HG02973 (cell line): ENCODE data around the gene ATP2C1.

Experiments
- ATAC-seq: cut with Tn5 transposase; IDR thresholded peaks from one replicate; pipeline ENCODE4 v1.9.1; 2021; ENCODE audit warnings: moderate library complexity; ENCODE audit not compliant: unreplicated experiment

Gene ATP2C1

DNA sequence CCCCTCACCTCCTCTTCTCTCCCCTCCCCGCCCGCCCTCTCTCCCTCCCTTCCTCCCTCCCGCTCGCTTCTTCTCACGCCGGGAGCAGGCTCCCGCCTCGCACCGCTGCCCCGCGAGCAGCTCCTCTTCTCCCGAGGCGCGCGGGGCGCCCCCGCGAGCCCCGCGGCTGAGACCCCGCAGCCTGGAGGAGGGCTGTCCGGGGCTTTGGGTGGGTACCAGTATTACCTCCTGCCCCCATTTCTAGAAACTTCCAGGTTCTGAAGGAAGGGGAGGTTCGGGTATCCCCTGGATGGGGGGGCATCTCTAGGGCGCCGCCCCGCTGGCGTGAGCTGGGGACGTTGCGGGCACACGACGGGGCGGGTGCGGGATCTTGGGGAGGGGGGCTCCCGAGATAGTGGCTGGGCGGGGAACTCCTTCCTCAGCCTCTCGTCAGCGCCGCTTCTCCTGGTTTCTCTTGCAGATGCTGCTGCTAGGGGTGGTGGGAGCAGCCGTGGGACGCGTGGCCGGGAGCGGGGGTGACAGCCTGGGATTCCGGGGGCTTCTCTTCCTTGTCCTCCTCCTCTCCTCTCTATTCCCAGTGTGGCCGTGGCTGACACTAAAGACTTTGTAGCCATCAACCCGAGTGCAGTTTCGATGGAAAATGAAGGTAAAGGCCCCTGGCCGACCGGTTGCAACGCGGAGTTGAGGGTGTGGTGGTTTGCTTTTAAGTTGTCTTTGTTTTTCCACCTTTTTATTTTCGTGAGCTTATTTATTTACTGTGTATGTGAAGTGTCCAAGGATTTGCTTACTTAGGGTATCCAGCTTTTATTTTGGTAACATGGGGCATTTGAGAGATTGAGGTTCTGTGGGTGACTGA is 474 bp downstream of the ATP2C1 start:
- peak; percentile 7 for ATAC-seq

DNA sequence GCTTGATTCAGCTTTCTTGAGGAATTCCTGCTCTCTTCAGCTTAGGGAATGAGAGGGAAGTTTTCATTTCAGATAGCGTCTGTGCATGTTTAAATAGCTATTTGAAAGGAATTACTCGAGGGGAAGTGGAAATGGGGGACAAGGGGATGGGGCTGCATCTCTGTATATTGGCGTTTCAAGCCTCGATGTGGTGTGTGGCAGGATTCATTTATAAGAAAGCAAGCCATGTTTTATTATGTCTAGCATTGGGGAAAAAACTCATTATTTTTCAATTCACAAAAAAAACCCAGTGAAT is 1.0 kb downstream of the ATP2C1 start:
- ATAC-seq: no peak

DNA sequence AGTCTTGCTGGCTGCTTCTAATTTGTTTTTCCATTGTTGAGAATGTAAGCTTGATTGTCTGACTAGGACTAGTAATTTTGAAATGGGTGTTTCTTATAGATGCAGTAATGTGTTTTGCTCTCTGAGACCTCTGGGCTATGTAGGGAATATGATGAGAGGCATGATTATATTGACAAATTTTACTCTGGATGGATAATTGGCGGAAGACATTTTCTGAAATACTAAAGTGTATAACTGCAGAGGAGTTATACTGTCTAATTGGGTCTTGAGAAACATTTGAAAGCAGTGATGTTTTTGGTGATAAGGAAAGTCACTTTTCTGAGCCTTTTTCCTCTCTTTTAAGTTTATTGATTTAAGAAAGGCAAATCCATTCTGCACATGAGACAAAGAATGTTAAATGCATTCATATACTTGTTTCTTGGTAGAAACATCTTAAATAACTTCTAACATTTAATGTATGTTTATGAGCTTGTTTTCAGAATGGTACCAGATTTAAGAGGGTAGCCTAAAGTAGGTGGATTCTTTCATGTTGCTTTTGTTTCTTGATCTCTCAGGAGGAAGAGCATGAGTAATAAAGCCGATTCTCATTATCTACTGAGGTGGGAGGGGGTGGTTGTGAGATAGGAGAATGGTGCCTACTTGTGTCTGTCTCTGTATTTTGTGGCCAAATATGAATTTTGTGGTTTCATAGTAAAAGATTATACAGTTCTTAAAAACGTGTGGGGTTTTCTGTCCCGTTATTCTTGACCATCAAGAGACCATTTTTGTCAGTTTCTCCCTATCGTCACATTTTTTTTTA is 2.0 kb downstream of the ATP2C1 start:
- ATAC-seq: no peak

DNA sequence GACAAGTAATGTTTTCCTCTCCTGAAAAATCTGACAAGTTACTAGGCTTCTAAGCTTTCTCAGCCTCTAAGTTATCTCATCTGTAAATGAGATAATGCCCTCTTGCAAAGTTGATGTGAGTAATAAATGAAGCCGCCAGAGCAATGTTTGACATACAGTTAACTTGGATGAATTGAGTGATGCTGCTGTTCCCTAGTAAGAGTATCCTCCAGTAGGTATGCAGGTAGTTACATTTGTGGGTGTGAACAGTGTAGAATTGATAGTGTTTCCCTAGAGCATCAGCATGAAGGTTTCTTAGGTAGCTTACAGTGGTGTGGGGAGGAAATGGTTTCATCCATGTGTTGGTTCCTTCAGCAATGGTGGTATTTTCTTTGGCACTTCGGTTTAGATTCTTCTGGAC is 3.4 kb downstream of the ATP2C1 start:
- no peak for ATAC-seq

DNA sequence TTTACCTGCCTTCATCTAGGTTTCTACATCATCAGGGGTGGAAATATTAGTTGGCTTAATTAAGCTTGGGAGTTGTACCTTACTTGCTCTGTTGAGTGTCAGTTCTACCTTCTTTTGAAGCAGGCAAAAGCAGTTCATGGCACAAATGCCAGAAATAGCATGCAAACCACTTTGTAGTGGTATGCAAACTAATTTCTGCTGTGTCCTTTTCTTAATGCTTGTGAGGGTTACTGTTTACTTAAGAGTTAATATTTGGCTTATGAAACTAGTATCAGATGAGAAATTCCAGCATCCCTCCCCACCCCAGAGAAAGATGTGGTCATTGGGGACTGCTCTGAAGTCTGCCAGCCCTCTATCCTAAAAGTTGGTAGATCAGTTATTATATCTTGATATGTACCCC is 7.1 kb downstream of the ATP2C1 start:
- peak; percentile 42 for ATAC-seq

DNA sequence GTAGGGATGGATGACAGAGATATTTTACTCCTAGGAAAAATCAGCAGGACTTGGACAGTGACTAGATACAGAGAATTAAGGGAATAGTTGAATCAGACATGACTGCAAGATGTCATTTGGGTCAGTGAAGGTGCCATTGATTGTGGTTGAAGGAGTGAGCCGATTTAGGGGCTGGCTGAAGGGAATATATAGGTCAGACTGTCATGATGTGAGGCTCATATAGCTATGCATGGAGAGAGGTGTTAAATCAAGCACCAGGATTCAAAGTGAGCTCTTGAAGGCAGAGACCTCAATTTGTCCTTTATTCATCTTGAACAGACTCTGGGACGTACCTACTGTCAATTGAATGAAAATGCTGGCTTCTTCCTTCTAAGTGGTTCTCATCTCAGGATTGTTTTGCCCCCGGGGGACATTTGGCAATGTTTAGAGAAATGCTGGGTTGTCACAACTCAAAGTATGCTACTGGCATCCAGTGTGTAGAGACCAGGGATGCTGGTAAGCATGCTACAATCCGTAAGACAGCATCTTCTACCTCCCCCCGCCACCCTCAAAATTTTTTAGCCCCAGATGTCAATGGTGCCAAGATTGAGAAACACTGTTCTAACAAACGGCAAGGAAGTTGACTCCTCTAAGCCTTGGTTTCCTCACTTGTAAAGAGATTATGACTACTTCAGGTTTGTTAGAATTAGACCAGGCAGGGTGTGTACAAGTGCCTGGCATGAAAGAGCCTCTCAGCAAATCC is 7.8 kb downstream of the ATP2C1 start:
- ATAC-seq: no peak

DNA sequence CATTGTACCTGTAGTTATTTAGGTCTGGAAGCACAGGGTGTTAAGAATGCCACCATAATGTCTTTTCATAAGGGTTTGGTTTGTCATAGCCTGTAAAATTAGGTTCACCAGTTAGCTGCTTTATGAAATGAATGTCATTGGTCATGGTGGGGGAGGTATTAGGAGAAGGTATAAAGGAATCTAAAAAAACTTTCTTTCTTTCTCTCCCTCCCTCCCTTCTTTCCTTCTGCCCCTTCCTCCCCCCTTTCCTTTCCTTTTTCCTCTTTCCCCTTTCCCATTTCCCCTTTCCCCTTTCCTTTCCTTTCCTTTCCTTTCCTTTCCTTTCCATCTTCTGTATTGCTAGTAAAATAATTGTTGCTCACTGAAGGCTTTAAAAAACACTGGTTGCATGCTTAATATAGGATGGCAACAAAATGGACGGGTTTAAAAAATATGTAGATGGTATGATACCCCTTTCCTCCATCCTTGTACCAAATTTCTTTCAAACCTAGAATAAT is 9.6 kb downstream of the ATP2C1 start:
- ATAC-seq: no peak

DNA sequence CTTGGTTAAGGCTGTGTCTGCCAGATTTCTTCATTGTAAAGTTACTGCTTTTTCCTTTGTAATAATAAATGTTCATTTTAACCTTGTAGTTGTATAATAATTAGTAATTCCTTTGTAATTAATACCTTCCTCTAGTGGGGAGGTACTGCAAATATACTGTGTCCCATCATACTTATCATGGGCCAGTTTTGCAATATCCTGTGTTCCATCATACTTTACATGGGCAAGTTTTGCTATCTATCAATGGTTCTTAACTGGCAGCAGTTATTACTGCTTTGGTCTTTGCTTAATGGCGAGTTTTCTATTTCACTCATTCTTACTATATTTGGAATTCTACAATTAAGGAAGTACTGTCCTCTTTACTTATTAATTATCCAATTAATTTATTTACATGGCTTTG is 10.6 kb downstream of the ATP2C1 start:
- no peak for ATAC-seq

DNA sequence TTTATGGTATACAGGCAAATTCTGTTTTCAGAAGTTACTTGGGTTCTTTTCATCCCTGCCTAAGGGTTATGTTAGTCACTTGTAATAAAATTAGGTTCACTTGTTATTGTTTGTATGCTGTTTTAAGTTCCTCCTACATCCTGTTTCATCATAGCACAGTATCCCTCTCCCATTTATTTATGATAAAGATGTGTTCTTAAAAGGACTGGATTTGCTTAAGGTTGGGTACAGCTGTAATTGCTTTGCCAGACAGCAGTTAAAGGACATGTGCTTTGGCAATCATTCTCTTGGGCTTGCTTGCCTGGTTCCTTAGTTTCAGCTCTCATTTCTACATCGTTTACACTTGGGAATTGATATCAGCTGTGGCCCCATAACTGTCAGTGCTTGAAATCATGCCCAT is 11.7 kb downstream of the ATP2C1 start:
- no peak for ATAC-seq

DNA sequence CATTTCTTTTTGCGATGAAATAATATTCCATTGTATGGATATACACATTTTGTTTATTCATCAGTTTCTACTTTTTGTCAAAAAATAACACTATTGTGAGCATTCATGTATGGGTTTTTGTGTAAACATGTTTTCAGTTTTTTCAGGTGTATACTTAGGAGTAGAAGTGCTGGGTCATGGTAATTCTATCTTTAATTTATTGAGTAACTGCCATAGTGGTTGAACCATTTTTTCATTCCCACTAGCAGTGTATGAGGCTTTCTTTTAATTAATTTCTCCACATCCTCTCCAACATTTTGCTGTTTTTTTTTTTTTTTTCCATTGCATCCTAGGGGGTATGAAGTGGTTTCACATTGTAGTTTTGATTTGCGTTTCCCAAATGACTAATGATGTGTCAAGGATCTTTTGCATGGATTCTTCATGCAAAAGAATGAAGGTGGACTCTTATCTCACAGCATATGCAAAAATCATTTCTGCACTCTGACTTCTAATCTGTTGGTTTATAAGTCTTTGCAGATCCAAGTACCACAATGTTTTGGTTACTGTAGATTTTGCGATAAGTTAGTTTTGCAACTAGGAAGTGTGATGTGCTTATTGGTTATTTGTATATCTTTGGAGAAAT is 12.6 kb downstream of the ATP2C1 start:
- no peak for ATAC-seq

DNA sequence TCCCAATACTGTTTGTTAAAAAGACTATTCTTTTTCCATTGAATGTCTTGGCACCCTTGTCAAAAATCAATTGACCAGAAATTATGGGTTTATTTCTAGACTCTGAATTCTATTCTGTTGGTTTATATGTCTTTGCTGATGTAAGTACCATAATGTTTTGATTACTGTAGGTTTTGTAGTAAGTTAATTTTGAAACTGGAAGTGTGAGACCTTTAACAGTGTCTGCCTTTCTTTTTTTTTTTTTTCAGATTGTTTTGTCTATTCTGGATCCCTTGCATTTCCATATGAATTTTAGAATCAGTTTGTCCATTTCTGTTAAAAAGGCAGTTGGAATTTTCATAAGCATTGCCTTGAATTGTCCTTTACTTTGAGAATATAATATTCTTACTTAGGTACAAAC is 13.6 kb downstream of the ATP2C1 start:
- no peak for ATAC-seq

DNA sequence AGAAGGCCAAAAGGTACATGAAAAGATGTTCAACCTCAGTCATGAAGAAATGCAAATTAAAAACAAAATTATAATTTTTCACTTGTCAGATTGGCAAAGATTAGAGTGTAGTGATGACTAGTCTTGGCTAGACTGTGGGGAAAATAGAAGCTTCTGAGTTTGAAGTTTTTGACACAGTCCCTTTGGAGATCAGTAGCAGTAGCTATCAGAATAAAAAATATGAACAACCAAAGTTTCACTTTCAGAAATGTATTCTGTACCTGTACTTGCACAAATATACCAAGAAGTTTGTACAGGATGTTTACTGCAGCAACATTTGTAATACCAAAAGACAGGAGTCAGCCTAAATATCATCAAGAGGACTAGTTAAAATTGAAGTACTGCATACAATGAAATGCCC is 14.1 kb downstream of the ATP2C1 start:
- no peak for ATAC-seq

DNA sequence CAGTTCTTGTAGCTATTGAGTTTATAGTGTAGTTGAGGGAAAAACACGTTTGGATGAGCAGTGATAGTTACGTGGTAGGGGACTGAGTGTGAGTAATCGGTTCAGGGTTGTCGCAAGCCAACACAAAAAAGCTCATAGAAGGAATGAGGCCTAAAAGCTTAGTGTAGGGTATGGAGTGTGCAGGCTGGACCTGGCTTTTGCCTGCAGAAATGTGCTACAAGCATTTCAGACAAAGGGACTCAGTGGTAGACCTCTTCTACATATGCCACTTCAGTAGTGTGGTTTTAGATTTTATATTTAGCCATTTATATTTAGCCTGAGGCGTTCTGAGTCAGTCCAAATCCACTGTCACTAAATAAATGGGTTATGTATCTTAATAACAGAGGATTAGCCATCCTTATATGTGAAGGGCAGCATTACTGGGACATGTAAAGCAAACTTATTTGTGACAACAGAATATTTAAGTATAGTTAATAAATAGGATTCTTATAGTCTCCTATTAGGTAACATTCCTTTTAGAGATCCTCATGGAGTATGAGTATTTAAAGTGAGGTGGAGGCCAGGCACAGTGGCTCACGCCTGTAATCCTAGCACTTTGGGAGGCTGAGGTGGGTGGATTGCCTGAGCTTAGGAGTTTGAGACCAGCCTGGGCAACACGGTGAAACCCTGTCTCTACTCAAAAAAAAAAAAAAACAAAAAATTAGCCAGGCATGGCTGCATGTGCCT is 21.8 kb downstream of the ATP2C1 start:
- no peak for ATAC-seq

DNA sequence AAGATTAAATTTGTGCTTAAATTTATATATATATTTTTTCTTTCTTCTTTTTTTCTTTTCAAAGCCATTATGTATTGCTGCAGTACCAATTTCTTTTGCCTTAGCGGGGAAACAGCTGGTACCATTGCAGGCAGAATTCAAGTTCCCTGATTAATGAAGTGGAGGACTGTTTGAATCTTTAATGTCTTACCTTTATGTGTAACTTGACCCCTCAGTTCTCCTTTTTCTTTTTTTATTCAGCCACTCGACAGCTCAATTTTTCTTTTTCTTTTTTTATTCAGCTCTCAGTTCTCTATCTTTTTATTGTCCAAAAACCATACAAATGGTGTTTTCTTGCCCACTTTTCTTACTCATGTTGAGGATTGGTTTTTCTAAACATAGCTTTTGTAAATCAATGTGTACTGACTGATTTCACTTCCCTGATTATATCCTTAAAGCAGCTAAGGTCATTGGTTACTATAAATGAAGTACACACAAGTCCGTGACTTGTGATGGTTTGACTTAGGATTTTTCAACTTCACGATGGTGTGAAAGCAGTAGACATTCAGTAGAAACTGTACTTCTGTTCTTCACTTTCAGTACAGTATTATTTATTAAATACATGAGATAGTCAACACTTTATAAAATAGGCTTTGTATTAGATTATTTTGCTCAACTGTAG is 22.8 kb downstream of the ATP2C1 start:
- peak; percentile 67 for ATAC-seq

DNA sequence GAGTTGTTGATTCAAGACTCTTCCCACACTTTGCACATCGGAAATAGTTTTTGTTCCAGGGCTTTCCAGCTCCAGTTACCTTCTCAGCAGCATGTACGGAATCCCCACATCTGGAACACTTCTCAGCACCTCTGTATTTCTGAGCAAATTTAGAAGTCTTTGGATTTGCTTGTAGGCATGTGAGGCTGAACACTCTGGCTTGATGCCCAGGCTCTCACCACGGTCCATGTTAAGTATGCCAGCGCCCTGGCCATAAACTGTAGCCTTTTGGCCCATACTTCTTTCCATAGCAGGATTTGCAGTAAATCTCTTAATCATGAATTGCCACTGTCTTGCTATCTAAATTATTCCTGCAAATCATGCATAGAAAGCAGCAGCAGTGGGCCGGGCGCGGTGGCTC is 24.4 kb downstream of the ATP2C1 start:
- no peak for ATAC-seq

DNA sequence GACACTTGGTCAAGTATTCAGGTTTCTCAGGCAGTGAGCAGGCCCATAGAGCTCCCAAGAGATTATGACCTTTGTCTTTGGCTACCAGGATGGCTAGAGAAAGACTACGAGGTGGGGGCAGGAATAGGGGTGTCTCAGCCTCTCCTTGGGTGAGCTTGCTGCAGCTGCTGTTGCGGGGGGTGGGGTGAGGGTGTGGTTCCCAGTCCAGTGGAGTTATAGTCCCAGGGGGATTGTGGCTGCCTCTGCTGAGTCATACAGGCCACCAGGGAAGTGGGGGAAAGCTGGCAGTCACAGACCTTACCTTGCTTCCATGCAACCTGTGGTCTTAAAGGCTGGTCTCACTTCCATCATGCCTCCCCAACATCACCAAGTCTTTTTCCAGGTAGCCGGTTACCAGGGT is 31.7 kb downstream of the ATP2C1 start:
- ATAC-seq: peak; percentile 79

DNA sequence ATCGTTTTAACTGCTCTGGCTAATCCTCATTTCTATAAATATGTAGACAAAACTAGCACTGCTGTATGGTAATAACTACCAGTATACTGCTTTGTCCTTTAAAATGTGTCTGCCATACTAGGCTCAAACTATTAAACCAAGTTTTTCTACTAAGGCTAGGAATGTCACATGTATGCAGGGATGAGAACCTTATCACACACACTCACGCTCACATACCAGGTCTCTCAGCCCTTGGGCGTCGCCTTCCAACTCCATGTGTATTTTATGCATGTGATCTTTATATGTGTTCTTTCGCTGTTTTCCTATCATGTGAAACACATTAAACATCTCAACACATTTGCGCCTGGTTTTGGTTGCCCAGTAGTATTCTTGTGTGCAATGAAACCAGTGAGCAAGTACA is 32.6 kb downstream of the ATP2C1 start:
- ATAC-seq: no peak

DNA sequence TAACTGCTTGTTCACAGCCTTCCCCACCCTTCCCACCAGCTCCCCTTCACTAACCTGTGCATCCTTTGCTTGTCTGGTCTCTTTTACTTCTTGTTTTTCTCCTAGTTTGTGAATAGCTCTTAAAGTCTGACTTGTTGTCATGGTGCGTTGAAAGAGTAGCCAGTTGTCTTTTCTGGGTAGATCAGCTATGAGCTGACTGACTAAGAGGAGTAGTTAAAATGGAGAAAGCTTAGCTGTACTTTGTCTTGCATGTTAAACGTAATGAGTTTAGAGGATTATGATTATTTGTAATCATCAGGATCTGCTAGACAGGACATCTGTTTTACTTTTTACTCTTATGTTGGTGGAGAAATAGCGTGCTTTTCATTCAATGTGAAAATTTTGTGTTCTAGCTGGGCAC is 35.9 kb downstream of the ATP2C1 start:
- ATAC-seq: no peak

DNA sequence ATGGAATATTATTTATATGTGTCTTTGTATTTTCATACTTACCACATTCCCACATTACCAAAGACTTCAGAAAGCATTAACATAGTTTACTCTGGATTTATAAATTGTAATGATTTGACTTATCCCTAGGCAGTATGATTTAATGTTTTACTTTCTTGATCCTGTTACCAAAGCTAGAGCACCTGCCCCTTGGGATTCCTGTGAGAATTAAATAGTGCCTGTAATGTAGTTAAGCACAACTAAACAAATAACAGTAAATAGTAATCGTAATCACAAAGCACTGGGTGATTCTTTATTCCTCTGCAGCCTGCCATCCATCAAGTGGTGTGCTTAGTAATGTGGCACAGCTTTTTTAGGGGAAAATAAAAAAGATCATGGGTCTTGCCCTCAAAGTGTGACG is 39.1 kb downstream of the ATP2C1 start:
- ATAC-seq: no peak

DNA sequence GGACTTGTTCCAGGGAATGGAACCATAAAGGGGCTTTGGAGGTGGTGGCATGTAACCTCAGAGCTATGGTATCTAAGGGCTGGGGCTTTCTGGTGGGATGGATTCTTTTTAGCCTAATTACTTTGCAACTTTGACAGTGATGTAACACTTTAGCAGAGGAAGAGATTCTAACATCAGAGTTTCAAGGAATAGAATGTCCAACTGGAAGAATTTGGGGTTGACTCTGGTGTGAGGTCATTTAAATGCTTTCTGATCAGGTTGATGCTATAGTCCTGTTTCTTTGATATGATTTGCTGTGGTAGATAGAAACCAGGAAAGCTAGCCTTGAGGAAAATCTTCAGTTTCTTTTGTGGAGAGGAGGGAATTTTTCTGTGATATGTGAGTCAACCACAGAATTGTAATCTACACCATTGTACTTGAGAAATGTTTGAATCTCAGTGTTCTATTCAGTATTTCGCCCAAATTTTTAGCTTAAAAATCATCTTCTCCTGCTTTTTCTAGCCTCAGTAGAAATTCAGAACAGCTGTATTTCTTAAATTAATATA is 40.0 kb downstream of the ATP2C1 start:
- ATAC-seq: no peak
